ENCODE data around the gene TMEM229B. TPM values are rescaled to one million over a fixed set of nuclear protein-coding genes. Genes with fewer than 3 reads are reported as not detected.

Gene TMEM229B
- total RNA-seq, 4 donors from 2014 or later = 0.30 to 0.76 (median 0.50) TPM

DNA sequence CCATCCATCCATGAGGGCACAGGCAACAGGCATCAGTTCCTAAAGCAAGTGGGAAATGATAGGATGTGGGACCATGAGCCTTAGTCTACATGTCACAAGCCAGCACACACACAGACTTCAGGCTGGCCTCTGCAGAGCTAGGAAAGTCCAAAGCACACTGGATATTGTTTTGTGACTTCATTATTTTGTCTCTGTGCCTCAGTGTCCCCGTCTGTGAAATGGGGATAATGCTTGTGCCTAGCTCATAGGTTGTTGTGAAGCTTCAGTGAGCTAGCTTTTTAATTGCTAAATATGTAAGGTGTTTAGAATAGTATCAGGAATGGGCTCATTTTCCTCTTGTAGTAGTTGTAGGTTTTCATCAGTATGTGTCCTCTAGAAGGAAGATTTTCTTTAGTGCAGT, 49.6 kb downstream of the TMEM229B start:
- H3K9me3 ChIP-seq = no peaks in the 10 kb centered on the region
- peaks cover 0 to 4% (median 0%) of the 10 kb centered on the region in 4 donors for H3K27me3 ChIP-seq
- H3K27ac ChIP-seq = no peak overlapping the region
- no peak overlapping the region for H3K4me3 ChIP-seq
- intact Hi-C loops (cut with DNase I) = no loop called here
- H3K4me1 ChIP-seq = peaks cover 0 to 13% (median 4%) of the 10 kb centered on the region in 3 donors
- no peak for DNase-seq
- no peaks in the 10 kb centered on the region for H3K36me3 ChIP-seq
- 76 to 90% methylated on average over 1 of the region's 1 CpG for WGBS, 2 donors
- TF ChIP-seq, protein P1, sequence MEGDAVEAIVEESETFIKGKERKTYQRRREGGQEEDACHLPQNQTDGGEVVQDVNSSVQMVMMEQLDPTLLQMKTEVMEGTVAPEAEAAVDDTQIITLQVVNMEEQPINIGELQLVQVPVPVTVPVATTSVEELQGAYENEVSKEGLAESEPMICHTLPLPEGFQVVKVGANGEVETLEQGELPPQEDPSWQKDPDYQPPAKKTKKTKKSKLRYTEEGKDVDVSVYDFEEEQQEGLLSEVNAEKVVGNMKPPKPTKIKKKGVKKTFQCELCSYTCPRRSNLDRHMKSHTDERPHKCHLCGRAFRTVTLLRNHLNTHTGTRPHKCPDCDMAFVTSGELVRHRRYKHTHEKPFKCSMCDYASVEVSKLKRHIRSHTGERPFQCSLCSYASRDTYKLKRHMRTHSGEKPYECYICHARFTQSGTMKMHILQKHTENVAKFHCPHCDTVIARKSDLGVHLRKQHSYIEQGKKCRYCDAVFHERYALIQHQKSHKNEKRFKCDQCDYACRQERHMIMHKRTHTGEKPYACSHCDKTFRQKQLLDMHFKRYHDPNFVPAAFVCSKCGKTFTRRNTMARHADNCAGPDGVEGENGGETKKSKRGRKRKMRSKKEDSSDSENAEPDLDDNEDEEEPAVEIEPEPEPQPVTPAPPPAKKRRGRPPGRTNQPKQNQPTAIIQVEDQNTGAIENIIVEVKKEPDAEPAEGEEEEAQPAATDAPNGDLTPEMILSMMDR (IDR thresholded peaks at IDR 0.05) = no peak
- TF ChIP-seq POLR2A (IDR thresholded peaks at IDR 0.05) = no peak

DNA sequence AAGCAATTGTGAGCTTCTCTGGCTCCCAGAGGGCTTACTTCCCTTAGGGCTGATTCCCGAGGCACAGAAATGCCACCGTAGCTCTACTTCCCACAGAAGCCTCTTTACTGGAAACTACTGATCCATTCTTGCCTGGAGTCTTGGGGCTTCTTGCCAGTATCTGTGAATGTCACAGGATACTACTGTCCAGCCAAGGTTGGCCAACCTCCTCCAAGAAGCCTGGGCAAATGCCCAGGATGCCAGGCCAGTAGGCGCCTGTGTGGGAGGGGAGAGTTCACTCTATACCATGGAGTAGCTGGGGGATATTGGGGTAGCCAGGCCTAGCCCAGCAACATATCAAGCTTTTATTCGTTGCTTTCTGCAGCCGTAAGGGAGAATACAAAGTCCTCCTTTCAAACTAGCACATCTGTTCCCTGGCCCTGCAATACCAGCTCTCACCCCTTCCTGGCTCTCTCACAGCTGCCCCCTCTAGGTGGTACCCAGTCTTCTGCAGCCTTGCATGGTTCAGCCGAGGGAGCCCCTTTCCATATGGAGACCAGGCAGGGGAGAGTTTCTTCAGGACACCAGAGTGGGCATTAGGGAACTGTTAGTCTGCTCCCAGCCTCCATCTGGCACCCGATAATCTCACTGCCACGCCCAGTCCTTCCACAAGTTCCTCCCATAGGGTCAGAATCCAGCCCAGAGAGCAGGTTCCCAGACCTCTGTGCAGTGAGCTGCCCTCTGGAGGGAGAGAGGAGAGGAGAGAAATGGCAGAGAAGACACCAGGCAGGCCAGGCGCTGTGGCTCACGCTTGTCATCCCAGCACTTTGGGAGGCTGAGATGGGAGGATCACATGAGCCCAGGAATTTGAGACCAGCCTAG, 52.3 kb downstream of the TMEM229B start:
- H3K4me3 ChIP-seq = no peak overlapping the region
- TF ChIP-seq, protein P1 (IDR thresholded peaks at IDR 0.05) = no peak
- TF ChIP-seq POLR2A (IDR thresholded peaks at IDR 0.05) = no peak
- WGBS, 2 donors = 82 to 91% methylated on average over 5 to 6 of the region's 10 CpGs
- DNase-seq = no peak
- H3K4me1 ChIP-seq = peaks cover 0 to 13% (median 4%) of the 10 kb centered on the region in 3 donors
- H3K27me3 ChIP-seq = peaks cover 0 to 4% (median 0%) of the 10 kb centered on the region in 4 donors
- no peaks in the 10 kb centered on the region for H3K36me3 ChIP-seq
- no peak overlapping the region for H3K27ac ChIP-seq
- intact Hi-C loops (cut with DNase I) = no loop called here
- no peaks in the 10 kb centered on the region for H3K9me3 ChIP-seq

DNA sequence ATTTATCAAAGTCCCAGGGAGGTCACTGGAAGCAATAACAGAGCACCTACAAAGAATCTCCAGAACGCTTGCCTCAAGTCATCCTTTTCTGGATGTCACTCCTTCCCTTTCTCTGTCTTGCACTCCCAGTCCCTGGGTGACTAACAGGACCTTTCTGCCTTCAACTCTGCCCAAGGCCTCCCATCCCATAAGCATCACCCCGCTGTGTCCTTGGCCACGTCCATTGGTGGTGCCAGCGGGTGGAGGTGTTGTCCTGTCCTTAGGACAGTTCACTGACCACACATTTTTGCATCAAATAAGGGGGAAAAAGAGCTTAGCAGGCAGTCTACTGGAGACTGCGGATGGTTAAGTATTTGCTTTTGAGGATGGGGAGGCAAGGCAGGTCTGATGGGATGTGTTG, 52.9 kb downstream of the TMEM229B start:
- intact Hi-C loops (cut with DNase I) = no loop called here
- no peak overlapping the region for H3K27ac ChIP-seq
- no peak overlapping the region for H3K4me3 ChIP-seq
- peaks cover 0 to 4% (median 0%) of the 10 kb centered on the region in 4 donors for H3K27me3 ChIP-seq
- H3K36me3 ChIP-seq = no peaks in the 10 kb centered on the region
- no peak for DNase-seq
- no peaks in the 10 kb centered on the region for H3K9me3 ChIP-seq
- peaks cover 0 to 7% (median 4%) of the 10 kb centered on the region in 3 donors for H3K4me1 ChIP-seq
- 87 to 91% methylated on average over 4 to 5 of the region's 5 CpGs for WGBS, 2 donors
- TF ChIP-seq POLR2A (IDR thresholded peaks at IDR 0.05) = no peak
- TF ChIP-seq, protein P1 (IDR thresholded peaks at IDR 0.05) = no peak

DNA sequence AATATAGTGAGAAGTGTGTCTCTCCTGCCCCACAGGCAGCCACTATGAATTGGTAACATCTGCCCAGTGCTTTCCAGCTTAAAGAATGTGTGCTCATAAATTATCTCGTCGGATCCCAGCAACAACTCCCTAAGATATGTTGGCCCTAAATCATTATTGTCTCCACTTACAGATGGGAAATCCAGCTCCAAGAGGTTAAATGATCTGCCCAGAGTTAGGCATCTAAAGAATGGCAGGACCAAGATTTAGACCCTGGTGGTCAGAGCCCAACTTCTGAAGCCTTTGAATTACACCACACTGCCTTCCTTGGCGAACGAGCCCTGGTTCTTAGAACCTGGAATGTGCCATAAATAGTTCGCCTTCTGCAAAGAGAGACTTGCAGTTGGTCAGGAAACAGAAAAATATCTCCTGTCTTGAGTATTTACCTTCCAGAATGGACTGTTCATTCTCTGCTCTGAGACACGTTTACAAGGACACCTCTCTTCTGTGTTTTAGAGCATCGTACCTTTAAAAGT, 56.4 kb downstream of the TMEM229B start:
- intact Hi-C loops (cut with DNase I) = no loop called here
- H3K27me3 ChIP-seq = peaks cover 0 to 10% (median 0%) of the 10 kb centered on the region in 4 donors
- TF ChIP-seq POLR2A (IDR thresholded peaks at IDR 0.05) = no peak
- TF ChIP-seq, protein P1 (IDR thresholded peaks at IDR 0.05) = no peak
- H3K27ac ChIP-seq = no peak overlapping the region
- no peak overlapping the region for H3K4me3 ChIP-seq
- peaks cover 3 to 4% (median 3%) of the 10 kb centered on the region in 3 donors for H3K4me1 ChIP-seq
- H3K9me3 ChIP-seq = no peaks in the 10 kb centered on the region
- H3K36me3 ChIP-seq = no peaks in the 10 kb centered on the region
- no peak for DNase-seq
- WGBS, 2 donors = 58 to 74% methylated on average over 7 of the region's 7 CpGs

Data from esophagus squamous epithelium (tissue), 5 donors.